Osteoblast (primary cell): Measurements from ENCODE around the gene CD163. TPM values are rescaled to one million over a fixed set of nuclear protein-coding genes. Genes with fewer than 3 reads are reported as not detected.
A peak's percentile ranks its signal among the peaks of the same experiment; 100 is the strongest.
"Not testable (repeated sequence)": the region's sequence is repeated elsewhere in the genome, so short reads cannot be mapped to it uniquely, and the experiment has no call there.

ENCODE experiments used
- DNase-seq: peaks from one replicate; pipeline ENCODE4 v3.0.0; 2011; ENCODE audit warnings: low spot score, mixed read lengths; ENCODE audit not compliant: insufficient read length; ENCODE audit errors: missing footprints
- H2AFZ ChIP-seq: 2 replicates; pipeline ENCODE4 v1.6.0; 2011; ENCODE audit warnings: mild to moderate bottlenecking, low read length
- H3K27ac ChIP-seq: 2 replicates; pipeline ENCODE4 v1.5.1; 2011; ENCODE audit warnings: mild to moderate bottlenecking, low read depth, low read length, moderate library complexity
- H3K27me3 ChIP-seq: 2 replicates; pipeline ENCODE4 v1.6.0; 2012; ENCODE audit warnings: mild to moderate bottlenecking, control low read depth, inconsistent platforms, low read length, moderate library complexity; ENCODE audit not compliant: insufficient read depth
- H3K36me3 ChIP-seq: 2 replicates; pipeline ENCODE4 v1.5.1; 2011; ENCODE audit warnings: mild to moderate bottlenecking, low read length, control low read depth, moderate library complexity; ENCODE audit not compliant: insufficient read depth
- H3K4me1 ChIP-seq: 2 replicates; pipeline ENCODE4 v1.5.1; 2011; ENCODE audit warnings: mild to moderate bottlenecking, low read length, control low read depth, moderate library complexity; ENCODE audit not compliant: insufficient read depth
- H3K4me2 ChIP-seq: 2 replicates; pipeline ENCODE4 v1.6.0; 2011; ENCODE audit warnings: mild to moderate bottlenecking, low read length; ENCODE audit not compliant: insufficient read depth
- H3K4me3 ChIP-seq: fragments of 200-600 bp; sonication (generic); 3 replicates; pipeline ENCODE4 v1.5.1; 2012; ENCODE audit warnings: mild to moderate bottlenecking, low read length, inconsistent platforms; ENCODE audit not compliant: insufficient read depth
- H3K79me2 ChIP-seq: 2 replicates; pipeline ENCODE4 v1.6.0; 2012; ENCODE audit warnings: mild to moderate bottlenecking, low read length, control low read depth, inconsistent platforms; ENCODE audit not compliant: insufficient read depth
- H3K9me3 ChIP-seq: 2 replicates; pipeline ENCODE4 v1.5.1; 2011; ENCODE audit warnings: low read depth, low read length, control low read depth
- H4K20me1 ChIP-seq: 2 replicates; pipeline ENCODE4 v1.6.0; 2012; ENCODE audit warnings: mild to moderate bottlenecking, low read length, control low read depth; ENCODE audit not compliant: insufficient read depth
- total RNA-seq: library from RNA; depleted of rRNA; stranded (reverse); fragments of >200 nt; gene quantifications from 2 replicates; pipeline ENCODE4 v1.2.3, GENCODE V29; 2012
- TF ChIP-seq, protein P1 (sequence below): IDR thresholded peaks from 2 replicates; pipeline ENCODE4 v1.5.1; 2011; ENCODE audit warnings: mild to moderate bottlenecking, low read depth, low read length, moderate library complexity; ENCODE audit errors: extremely low read depth

Gene CD163
- total RNA-seq, 1 donor = under 0.01 TPM

DNA sequence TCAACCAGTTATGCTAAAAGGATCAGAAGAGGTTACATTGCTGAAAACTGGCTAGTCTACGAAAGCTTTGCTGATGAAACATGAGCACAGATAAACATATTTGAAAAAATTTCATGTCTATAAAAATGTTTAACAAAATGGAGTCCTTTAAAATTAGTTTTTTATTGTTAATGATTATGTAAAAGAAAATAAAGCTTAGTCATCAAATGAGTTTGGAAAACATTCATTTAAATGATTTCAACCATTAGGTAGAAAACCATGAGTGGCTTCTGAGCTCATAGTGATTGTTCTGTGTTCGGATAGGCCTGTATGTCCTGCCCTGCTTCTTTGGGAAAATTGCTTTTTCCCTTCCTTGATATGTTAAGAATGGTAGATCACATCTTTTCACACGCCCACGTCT is 59.0 kb downstream of the CD163 start:
- no peak overlapping the region for H2AFZ ChIP-seq
- H3K36me3 ChIP-seq = no peaks in the 10 kb centered on the region
- no peak for DNase-seq
- no peaks in the 10 kb centered on the region for H3K79me2 ChIP-seq
- no peak overlapping the region for H3K4me3 ChIP-seq
- no peak overlapping the region for H3K27ac ChIP-seq
- TF ChIP-seq, protein P1, sequence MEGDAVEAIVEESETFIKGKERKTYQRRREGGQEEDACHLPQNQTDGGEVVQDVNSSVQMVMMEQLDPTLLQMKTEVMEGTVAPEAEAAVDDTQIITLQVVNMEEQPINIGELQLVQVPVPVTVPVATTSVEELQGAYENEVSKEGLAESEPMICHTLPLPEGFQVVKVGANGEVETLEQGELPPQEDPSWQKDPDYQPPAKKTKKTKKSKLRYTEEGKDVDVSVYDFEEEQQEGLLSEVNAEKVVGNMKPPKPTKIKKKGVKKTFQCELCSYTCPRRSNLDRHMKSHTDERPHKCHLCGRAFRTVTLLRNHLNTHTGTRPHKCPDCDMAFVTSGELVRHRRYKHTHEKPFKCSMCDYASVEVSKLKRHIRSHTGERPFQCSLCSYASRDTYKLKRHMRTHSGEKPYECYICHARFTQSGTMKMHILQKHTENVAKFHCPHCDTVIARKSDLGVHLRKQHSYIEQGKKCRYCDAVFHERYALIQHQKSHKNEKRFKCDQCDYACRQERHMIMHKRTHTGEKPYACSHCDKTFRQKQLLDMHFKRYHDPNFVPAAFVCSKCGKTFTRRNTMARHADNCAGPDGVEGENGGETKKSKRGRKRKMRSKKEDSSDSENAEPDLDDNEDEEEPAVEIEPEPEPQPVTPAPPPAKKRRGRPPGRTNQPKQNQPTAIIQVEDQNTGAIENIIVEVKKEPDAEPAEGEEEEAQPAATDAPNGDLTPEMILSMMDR = no peak
- no peaks in the 10 kb centered on the region for H3K9me3 ChIP-seq
- no peaks in the 10 kb centered on the region for H3K4me1 ChIP-seq
- H4K20me1 ChIP-seq = no peaks in the 10 kb centered on the region
- H3K27me3 ChIP-seq = no peaks in the 10 kb centered on the region
- no peak overlapping the region for H3K4me2 ChIP-seq

DNA sequence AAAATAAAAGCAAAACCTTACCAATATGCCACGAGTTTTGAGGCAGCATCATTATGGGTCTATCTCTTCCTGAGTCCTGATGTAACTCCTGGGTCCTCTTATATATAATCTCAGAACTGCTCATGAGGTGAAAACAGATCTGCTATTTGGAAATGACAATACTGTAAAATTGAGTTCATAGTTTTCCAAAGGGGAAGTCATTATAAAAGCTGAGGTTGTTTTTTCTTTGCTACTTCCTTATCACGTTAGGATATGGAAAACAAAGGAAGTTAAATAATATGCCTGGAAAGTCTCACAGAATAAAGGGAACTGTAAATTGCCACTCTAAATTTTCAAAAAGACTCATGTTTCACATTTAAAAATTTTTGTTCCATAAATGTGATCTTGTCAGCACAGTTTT is 59.5 kb downstream of the CD163 start, which contains the start of gene CD163L1:
Gene CD163L1 (minus strand): TSS at position 78 of the 400 bp plus-strand sequence. CDS start 26 bp downstream, at position 52.
- no peak within 1 kb of the TSS for H3K4me2 ChIP-seq
- no peaks in the 10 kb centered on the region for H4K20me1 ChIP-seq
- TF ChIP-seq, protein P1 = no peak
- no peak within 1 kb of the TSS for H2AFZ ChIP-seq
- H3K4me3 ChIP-seq = no peak within 1 kb of the TSS
- no peaks in the 10 kb centered on the region for H3K79me2 ChIP-seq
- no peaks in the 10 kb centered on the region for H3K27me3 ChIP-seq
- H3K9me3 ChIP-seq = no peaks in the 10 kb centered on the region
- H3K36me3 ChIP-seq = no peaks in the 10 kb centered on the region
- no peak within 1 kb of the TSS for H3K27ac ChIP-seq
- no peaks in the 10 kb centered on the region for H3K4me1 ChIP-seq
- DNase-seq = no peak

DNA sequence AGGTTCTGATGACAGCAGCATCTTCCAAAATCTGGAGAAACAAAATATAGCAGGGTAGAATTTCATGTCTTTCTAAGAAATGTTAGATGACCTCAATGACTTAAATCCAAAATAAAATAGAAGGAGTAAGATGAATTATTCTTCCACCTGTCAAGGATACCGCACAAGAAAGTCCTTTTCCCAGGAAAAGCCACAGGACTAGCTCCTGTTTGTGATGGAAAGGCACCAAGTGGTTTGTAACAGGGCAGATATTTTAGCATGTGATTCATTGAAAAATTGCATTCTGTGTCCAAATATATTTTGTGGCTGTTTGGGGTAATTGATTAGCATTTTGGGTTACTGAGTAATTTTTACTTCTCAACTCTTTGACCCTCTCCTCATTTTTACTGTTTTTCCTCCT is 62.4 kb downstream of the CD163 start:
- TF ChIP-seq, protein P1 = no peak
- Histone ChIP-seq H2AFZ (no peak overlapping the region), H3K4me3 (no peak overlapping the region), H3K27me3 (no peaks in the 10 kb centered on the region), H3K79me2 (no peaks in the 10 kb centered on the region), H3K9me3 (no peaks in the 10 kb centered on the region), H4K20me1 (no peaks in the 10 kb centered on the region), H3K27ac (no peak overlapping the region), H3K4me2 (no peak overlapping the region), H3K4me1 (no peaks in the 10 kb centered on the region), H3K36me3 (no peaks in the 10 kb centered on the region)
- peak; percentile 53 for DNase-seq

DNA sequence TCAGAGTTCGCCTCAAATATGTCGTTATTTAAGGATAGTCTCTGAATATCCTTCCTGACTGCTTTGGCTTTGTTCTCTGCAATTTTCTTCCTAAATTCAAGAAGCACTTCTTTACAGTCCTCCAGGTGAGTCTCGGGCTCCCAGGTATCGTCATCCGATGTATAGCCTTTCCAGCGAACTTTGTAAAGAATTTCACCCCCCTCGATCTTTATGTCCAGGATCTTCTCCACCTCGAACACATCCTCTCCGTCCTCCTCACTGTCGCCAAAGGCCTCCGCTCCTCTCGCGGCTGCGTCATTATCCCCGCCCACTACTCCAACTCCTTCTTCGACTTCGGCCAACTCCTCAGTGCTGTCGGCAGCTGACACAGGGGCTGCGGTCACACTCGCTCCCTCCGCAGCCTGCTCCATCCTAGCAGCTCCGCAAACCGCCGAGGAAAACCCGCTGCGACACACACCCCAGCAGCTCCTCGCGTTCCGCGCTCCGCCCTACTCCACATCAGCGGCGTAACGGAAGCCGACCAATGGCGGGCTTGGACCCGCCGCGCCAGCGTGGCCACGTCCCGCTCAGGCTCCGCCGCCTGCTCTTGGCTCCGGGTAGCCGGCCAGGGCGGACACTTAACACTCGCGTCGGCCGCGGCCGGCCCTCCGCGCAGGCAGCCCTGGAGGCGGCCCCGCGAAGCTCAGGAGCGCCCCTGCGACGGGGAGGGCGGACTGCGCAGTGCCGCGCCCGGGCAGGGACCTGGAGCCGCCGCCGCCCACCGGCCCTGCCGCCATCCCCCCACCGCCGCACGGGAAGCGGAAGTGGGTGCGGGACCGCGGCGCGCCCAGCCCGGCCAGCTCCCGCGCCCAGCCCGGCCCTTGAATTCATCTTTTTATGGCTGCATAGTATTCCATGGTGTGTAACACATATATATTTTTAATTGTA is 63.7 kb downstream of the CD163 start:
- Histone ChIP-seq H4K20me1 (no peaks in the 10 kb centered on the region), H3K79me2 (no peaks in the 10 kb centered on the region), H2AFZ (peak overlapping the region; percentile 87), H3K4me1 (no peaks in the 10 kb centered on the region), H3K36me3 (no peaks in the 10 kb centered on the region), H3K27me3 (no peaks in the 10 kb centered on the region), H3K4me3 (peak overlapping the region; percentile 68), H3K27ac (no peak overlapping the region), H3K4me2 (peak overlapping the region; percentile 71), H3K9me3 (no peaks in the 10 kb centered on the region)
- DNase-seq = peak; percentile 83
- TF ChIP-seq, protein P1 = no peak

DNA sequence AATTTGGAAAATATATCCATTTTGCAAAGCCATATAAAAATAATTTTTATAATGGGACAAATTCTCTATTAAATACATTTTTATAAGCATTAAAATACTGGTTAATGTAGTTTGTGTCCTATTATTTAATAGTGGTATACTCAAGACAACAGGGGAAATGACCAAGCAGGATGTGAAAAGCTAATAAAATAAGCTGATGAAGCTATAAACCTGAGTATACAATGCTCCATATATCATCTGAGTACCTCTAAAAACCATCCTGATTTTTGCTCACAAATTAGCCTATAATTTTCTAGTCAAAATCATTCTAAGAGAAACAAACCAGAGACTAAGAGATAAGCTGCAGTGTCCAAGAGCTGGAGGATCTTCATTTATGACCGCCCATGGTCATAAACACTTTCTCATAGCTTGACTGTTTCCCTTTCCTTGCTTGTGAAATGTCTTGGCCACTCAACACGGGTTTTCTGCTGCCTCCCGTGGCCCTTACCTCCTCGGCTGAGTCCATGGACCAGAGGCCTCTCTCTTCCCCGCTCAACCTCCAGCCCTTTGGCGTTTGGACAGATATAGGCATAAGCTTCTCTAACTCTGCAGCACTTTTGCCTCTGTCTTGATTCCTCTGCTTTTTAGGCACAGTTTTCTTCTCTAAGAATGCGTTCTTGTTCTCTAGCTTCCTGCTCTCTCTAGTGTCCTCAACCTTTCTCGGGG is 65.1 kb downstream of the CD163 start:
- H3K4me3 ChIP-seq, H3K4me1 ChIP-seq, H3K4me2 ChIP-seq, H4K20me1 ChIP-seq, H3K79me2 ChIP-seq, H3K36me3 ChIP-seq, H2AFZ ChIP-seq, H3K9me3 ChIP-seq, DNase-seq, H3K27me3 ChIP-seq, H3K27ac ChIP-seq: not testable (repeated sequence)
